Ureter (tissue), 1 donor: Measurements from ENCODE around the gene XPNPEP3. TPM values are rescaled to one million over a fixed set of nuclear protein-coding genes. Genes with fewer than 3 reads are reported as not detected.

Experiments used
- DNase-seq: peaks from one replicate; pipeline ENCODE4 v3.0.0-alpha.2; 2020; ENCODE audit warnings: low spot score
- total RNA-seq: library from RNA; stranded (reverse); gene quantifications from one replicate; pipeline ENCODE4 v1.2.4, GENCODE V29; 2023
- donor health status: DM: yes; HTN: yes; CAD: no.

Gene XPNPEP3
- total RNA-seq, 1 donor from 2014 or later = 26.8 TPM

GRCh38 chr22:40939202-40939601 lies 82.3 kb downstream of the XPNPEP3 start:
- no peak for DNase-seq

- DNase-seq = peak; percentile 99
Measured at GRCh38 chr22:40950962-40951794, 94.2 kb downstream of the XPNPEP3 start, which contains the start of gene RBX1. TSS of gene RBX1 (plus strand) at chr22:40951378. CDS start at chr22:40951399, 21 bp downstream.

DNA sequence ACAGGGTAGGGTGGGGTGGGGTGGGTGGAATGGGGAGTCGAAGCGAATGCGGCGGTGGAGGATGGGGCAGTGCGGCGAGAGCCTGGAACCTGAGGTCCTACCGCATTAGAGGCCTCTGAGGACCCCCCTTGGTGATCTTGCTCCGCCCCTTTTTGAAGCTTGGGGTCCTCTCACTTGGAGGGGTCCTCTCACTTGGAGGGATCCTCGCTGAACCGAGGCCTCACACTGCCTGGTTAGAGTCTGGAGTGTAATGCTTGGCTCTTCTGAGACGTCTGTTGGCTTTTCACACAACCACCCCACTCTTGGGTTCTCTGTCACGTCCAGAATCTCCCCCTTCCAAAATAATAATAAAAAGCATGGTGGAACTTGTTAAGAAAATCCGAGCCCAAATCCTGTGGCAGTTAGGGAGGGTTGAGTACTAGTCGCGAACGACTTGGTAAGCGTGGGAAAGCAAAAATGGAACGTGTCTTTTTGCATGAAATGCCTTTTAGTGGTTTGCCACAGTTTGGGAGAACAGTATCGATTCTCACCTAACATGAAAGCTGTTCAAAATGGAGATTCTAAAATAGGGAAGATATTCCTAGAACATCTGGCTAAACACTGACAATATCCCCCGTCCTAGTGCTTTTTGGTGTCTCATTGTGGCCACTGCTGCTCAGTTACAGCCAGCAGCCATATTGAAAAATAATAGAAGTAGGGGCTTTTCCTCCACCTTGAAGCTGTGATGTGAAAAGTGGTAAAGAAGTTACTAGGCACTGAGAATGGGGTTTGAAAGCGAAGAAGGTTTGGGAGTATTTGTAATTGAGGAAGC lies 95.1 kb downstream of the XPNPEP3 start:
- no peak for DNase-seq

DNA sequence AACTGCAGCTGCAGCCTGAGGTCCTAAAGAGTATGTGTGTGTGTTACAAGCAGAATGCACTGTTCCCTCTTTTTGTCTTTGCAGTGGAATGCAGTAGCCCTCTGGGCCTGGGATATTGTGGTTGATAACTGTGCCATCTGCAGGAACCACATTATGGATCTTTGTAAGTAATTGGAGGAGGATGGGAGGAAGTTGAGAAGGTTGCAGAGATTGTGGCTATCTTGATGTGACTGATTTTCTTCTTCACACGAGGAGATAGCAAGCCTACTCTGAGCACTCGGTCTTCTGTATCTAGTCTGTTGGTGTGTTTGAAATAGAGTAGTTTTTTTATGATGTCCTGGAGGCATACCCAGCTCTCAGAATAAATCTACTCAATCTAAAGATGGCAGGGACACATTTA lies 96.5 kb downstream of the XPNPEP3 start:
- DNase-seq = no peak

DNA sequence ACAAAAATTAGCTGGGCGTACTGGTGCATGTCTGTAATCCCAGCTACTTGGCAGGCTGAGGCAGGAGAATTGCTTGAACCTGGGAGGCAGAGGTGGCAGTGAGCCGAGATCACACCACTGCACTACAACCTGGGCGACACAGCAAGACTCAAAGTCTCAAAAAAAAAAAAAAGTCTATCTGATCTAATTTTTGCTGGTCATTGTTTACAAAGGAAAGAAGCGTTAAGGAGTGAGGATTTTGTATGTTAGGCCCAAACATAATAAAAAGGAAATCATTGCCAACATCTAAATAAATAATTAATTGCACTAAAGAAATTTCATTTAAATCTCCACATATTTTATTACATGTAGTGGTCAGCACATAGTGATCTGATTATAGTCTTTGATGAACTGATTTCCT lies 97.2 kb downstream of the XPNPEP3 start:
- DNase-seq = no peak

- DNase-seq = no peak
Measured at GRCh38 chr22:40955571-40955970, 98.6 kb downstream of the XPNPEP3 start.

GRCh38 chr22:40957601-40958000 lies 100.7 kb downstream of the XPNPEP3 start:
- no peak for DNase-seq

DNA sequence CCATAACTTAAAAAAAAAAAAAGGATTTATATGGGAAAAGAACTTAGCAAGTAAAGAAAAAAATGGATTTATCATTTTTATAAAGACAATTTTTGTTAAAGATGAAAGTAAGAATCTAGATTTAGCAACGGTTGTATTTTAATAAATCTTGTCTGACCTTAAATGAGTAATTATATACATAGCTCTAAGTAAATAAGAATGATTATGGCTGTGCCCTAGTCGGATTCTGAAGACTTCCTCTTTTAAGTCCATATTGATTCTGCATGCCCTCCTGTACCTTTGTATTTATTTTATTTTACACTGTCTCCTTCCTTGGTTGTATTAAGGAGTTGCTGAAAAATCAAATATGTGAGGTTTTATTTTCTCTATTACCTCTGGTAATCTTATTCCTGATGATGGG lies 101.4 kb downstream of the XPNPEP3 start:
- no peak for DNase-seq

- no peak for DNase-seq
Measured at GRCh38 chr22:40960145-40960544, 103.2 kb downstream of the XPNPEP3 start.

DNA sequence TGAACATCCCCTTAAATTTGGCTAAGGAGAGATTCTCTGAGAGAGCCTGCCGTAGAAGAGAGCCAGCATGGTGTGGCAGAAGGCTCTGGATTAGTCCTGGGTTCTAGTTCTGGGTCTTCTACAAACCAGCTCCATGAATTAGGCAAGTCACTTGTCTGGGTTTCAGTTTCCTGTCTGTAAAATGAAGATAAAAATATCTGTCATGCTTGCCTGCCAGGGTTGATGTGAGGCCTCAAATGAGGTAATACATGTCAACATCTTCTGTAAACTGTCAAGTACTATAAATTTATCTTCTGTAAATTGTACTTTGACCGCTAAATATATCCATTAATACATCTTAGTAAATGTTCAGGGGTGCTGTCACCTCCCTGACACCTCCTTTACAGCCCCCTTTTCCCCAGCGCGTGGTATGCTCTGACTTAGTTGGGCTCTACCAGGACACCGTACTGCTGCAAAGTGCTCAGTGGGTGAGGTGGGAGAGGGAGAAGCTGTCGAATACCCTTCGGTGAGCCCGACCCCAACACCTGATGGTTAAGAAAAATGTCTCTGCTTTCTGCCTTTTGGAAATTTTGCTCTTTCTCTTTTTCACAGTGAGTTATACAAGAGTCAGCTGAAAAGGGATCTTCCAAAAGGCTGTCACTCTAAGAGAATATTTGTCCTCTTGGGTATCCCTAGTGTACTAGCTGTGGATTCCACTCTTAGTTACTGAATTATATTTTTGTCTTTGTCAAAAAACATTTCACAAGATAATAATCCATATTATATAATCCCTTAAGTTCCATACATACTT lies 109.2 kb downstream of the XPNPEP3 start:
- DNase-seq = no peak

DNA sequence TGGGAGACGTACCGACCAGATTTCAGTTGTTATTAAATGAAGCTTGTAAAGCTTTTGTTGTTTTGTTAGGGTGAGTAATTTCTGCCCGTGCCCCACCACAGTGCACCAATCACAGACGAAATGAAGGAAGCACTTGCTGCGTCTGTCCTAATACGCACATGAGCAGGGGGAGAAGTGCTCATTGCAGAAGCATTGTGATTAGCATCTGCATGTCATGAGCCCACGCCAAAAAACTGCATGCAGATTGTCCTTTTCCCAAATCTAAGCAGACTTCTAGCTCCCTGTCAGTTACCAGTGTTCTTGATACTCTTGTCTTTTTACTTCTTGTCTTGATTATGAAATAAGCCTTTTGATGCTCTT lies 109.8 kb downstream of the XPNPEP3 start:
- DNase-seq = no peak

DNA sequence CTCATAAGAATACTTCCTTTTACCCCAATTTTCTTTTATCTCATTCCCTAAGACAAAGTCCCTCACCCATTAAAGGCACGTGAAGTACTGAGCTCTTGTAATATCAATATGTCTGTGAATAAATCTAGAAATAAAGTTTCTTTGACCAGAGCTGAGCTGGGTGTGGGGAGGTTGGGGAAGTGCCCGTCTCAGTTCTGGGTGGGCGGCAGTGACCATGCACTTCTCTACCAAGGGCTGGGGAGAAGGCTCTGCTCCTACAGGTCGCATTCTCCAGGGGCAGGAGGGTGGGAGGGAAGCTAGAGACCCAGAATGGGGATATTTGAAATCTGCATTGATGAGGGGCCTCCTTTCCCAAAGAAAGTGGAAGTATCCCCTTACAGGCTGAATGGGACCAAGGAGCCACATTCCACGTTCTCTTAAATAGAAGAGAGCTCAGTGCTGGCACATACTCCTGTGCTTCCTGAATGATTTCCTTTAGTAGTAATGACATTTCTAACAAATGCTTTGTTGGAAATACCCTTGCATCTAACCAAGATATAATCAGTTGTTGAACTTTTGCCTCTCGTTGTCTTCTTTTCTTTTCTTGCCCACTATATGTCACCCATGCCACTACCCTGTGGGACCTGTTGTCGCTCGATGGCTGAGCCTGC lies 110.3 kb downstream of the XPNPEP3 start:
- DNase-seq = no peak

DNA sequence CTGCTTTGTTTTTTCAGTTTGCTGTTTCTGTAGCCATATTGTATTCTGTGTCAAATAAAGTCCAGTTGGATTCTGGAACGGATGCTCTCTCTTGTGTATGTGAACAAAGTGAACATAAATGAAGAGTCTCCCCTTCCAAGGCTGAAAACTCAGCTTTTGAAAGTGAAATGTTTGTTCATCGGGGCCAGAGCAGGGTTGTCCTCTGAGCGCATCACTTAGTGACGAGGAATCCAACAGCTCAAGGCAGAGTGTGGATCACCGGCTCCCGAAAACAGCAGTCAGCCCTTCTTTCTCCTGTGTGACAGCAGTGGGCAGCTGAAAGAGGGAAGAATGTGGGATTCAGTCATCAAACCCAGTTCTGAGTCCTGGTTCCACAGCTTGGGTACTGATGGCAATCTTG lies 115.6 kb downstream of the XPNPEP3 start:
- DNase-seq = no peak

GRCh38 chr22:40973144-40973543 lies 116.2 kb downstream of the XPNPEP3 start:
- DNase-seq = no peak

GRCh38 chr22:40975366-40975765 lies 118.4 kb downstream of the XPNPEP3 start:
- DNase-seq = no peak

DNA sequence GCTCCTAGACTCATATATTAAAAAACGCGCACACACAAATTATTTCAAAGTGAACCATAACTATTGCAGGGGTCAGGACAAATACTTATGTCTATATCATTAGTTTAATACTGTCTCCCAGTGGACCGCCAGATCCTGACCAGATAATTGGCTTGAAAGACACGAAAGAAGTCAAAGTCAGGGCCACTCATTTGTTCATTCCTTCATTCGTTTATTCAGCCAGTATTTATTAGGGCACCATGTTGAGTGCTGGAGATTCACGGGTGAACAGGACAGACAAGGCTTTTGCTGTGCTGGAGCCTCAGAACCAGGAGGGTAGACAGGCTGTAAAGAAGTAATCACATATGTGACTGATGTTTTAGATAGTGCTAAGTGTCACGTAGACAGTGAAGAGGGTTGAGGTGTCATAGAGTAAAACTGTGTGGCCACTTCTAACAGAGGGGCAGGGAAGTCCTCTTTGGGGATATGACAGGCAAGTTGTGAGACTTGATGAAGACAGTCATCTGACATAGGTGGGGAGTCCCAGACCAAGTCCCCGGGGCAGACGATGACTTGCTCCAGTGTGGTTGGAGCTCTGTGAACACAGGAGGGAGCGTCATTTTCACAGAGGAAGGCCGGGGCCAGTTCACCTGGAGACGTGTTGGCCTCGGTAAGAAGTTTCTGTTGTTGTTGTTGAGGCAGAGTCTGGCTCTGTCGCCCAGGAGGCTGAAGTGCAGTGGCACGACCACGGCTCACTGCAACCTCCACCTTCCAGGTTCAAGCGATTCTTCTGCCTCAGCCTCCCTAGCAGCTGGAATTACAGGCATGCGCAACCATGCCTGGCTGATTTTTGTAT lies 120.1 kb downstream of the XPNPEP3 start:
- no peak for DNase-seq

DNA sequence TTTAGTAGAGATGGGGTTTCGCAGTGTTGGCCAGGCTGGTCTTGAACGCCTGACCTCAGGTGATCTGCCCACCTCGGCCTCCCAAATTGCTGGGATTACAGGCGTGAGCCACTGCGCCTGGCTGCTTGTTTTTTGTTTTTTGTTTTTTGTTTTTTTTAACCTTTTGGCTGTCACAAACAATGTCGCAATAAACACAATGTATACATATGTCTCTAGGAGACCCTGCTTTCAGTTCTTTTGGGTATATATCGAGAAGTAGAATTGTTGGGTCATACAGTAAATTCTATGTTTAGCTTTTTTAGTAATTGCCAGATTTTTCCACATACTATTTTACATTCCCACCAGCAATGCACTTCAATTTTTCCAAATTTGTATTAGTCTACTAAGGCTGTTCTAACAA lies 122.2 kb downstream of the XPNPEP3 start:
- DNase-seq = no peak

GRCh38 chr22:40979871-40980270 lies 122.9 kb downstream of the XPNPEP3 start:
- DNase-seq = no peak
